Measurements from ENCODE around the gene LSS.

GRCh38 chr21:46220847-46221246 lies 7.7 kb downstream of the LSS start:
- TF ChIP-seq CTCF (conservative IDR thresholded peaks at IDR 0.05 in 1 of 2, IDR thresholded peaks at IDR 0.05 in 1 of 2; ENCODE audit: extremely low read depth in 1 of 2, insufficient read depth in 1 of 2, low read depth in 1 of 2, low read length in 2 of 2) (no peak), EZH2 (IDR thresholded peaks at IDR 0.05; ENCODE audit: borderline replicate concordance, low read length) (no peak)
